PC-9 (cell line): ENCODE results near the gene AKAP8L.

Experiments used
- CTCF ChIP-seq: fragments of 200-600 bp; sonication (generic); conservative IDR thresholded peaks from 2 replicates; pipeline ENCODE4 v1.6.1; 2017; ENCODE audit warnings: mixed run types, antibody characterized with exemption, mild to moderate bottlenecking, moderate library complexity
- EZH2 ChIP-seq: fragments of 200-600 bp; sonication (generic); IDR thresholded peaks from 2 replicates; pipeline ENCODE4 v1.8.0; 2017; ENCODE audit warnings: antibody characterized with exemption, low read depth

- TF ChIP-seq CTCF (no peak), EZH2 (no peak)
Observed at GRCh38 chr19:15330801-15331418, 87.9 kb downstream of the AKAP8L start.
